H1 (cell line): ENCODE measurements around the gene TMEM182. TPM values are rescaled to one million over a fixed set of nuclear protein-coding genes. Genes with fewer than 3 reads are reported as not detected.

Experiments used
- CTCF ChIA-PET: fragments of 300-600 bp; sonication (Branson Sonifier 250); formaldehyde crosslinking; loops from one replicate; lab custom pipeline; 2021; ENCODE audit not compliant: partially characterized antibody; lab: Charles Lee
- POLR2A ChIA-PET: fragments of 300-600 bp; sonication (Branson Sonifier 250); formaldehyde crosslinking; loops from one replicate; lab custom pipeline; 2021; ENCODE audit warnings: inconsistent platforms; ENCODE audit not compliant: partially characterized antibody; lab: Charles Lee
- DNase-seq, 2 experiments: peaks; one replicate each; pipeline versions ENCODE4 v3.0.0 to v3.0.0-alpha.2; 2010 to 2022; ENCODE audit warnings: low spot score in 2 of 2, low read depth in 1 of 2, mixed read lengths in 1 of 2
- FAIRE-seq: peaks from 2 replicates; lab custom pipeline; 2011; peaks lifted over from hg19 to GRCh38; lab: Jason Lieb, UNC
- H2AFZ ChIP-seq: 2 replicates; pipeline ENCODE4 v1.8.1; 2012; ENCODE audit warnings: low read length, inconsistent platforms
- H2AK5ac ChIP-seq: 2 replicates; pipeline ENCODE4 v1.6.1; 2013; ENCODE audit warnings: low read depth, low read length
- H2BK120ac ChIP-seq: replicated peaks from 2 replicates; pipeline ENCODE3; 2013; ENCODE audit warnings: low read depth, low read length, inconsistent platforms
- H2BK12ac ChIP-seq: 2 replicates; pipeline ENCODE4 v1.6.1; 2013; ENCODE audit warnings: low read depth, low read length
- H2BK15ac ChIP-seq: 2 replicates; pipeline ENCODE4 v1.6.1; 2013; ENCODE audit warnings: low read length
- H2BK20ac ChIP-seq: 2 replicates; pipeline ENCODE4 v1.6.1; 2013; ENCODE audit warnings: low read length
- H2BK5ac ChIP-seq: 2 replicates; pipeline ENCODE4 v1.6.1; 2013; ENCODE audit warnings: low read depth, low read length
- H3K14ac ChIP-seq: 2 replicates; pipeline ENCODE4 v1.6.1; 2013; ENCODE audit warnings: inconsistent platforms; ENCODE audit not compliant: insufficient read length
- H3K18ac ChIP-seq: 2 replicates; pipeline ENCODE4 v1.6.1; 2013; ENCODE audit warnings: low read length; ENCODE audit errors: extremely low read depth
- H3K23ac ChIP-seq: 2 replicates; pipeline ENCODE4 v1.6.1; 2013; ENCODE audit warnings: inconsistent platforms; ENCODE audit not compliant: insufficient read length
- H3K23me2 ChIP-seq: 2 replicates; pipeline ENCODE4 v1.6.1; 2013; ENCODE audit warnings: low read depth, low read length
- H3K27ac ChIP-seq: 2 replicates; pipeline ENCODE4 v1.6.1; 2011; ENCODE audit warnings: low read depth, low read length, inconsistent platforms
- H3K27me3 ChIP-seq, 4 experiments: replicated peaks in 1 of 4; 1 replicate in 1 of 4; 2 replicates in 3 of 4; pipeline versions ENCODE4 v1.6.1 to v1.8.1; 2011 to 2013; ENCODE audit warnings: low read length in 3 of 4, mild to moderate bottlenecking in 3 of 4, inconsistent platforms in 2 of 4, mixed read lengths in 2 of 4, moderate library complexity in 1 of 4; ENCODE audit not compliant: control insufficient read depth in 3 of 4, insufficient read depth in 3 of 4; ENCODE audit errors: extremely low read depth in 1 of 4
- H3K36me3 ChIP-seq, 4 experiments: 2 replicates each; pipeline versions ENCODE4 v1.6.1 to v1.8.1; 2011 to 2013; ENCODE audit warnings: mild to moderate bottlenecking in 4 of 4, low read length in 3 of 4, moderate library complexity in 2 of 4, control low read depth in 1 of 4, inconsistent platforms in 1 of 4; ENCODE audit not compliant: insufficient read depth in 4 of 4, control insufficient read depth in 2 of 4
- H3K4ac ChIP-seq: replicated peaks from 2 replicates; pipeline ENCODE3; 2013; ENCODE audit warnings: low read length, low read depth, mixed read lengths, inconsistent platforms; ENCODE audit not compliant: insufficient read length
- H3K4me1 ChIP-seq, 4 experiments: replicated peaks in 1 of 4; 1 replicate in 1 of 4; 2 replicates in 3 of 4; pipeline versions ENCODE4 v1.6.1 to v1.8.1; 2011 to 2013; ENCODE audit warnings: low read length in 3 of 4, inconsistent platforms in 2 of 4, mixed read lengths in 1 of 4; ENCODE audit not compliant: insufficient read depth in 4 of 4, control insufficient read depth in 3 of 4
- H3K4me2 ChIP-seq, 2 experiments: 2 replicates each; pipeline versions ENCODE4 v1.6.1 to v1.8.1; 2011 to 2013; ENCODE audit warnings: low read depth in 2 of 2, low read length in 2 of 2, control low read depth in 1 of 2, inconsistent platforms in 1 of 2, mild to moderate bottlenecking in 1 of 2; ENCODE audit not compliant: insufficient read depth in 1 of 2
- H3K4me3 ChIP-seq, 4 experiments: fragments of 200-600, 300-600 bp in 1 of 4; sonication (generic), shearing (Covaris generic), sonication (Bioruptor Twin) in 1 of 4; 2 replicates each; pipeline versions ENCODE4 v1.5.1 to v1.8.1; 2011 to 2016; ENCODE audit warnings: low read length in 4 of 4, low read depth in 3 of 4, control low read depth in 2 of 4, inconsistent platforms in 2 of 4, mild to moderate bottlenecking in 2 of 4, mixed read lengths in 1 of 4, moderate library complexity in 1 of 4; ENCODE audit not compliant: insufficient read depth in 2 of 4; ENCODE audit errors: extremely low read depth in 1 of 4
- H3K56ac ChIP-seq: replicated peaks from 2 replicates; pipeline ENCODE3; 2013; ENCODE audit warnings: low read depth, mild to moderate bottlenecking, mixed read lengths, low read length, inconsistent platforms; ENCODE audit not compliant: insufficient read length
- H3K79me1 ChIP-seq: 2 replicates; pipeline ENCODE4 v1.6.1; 2013; ENCODE audit warnings: low read depth, low read length, control low read depth
- H3K79me2 ChIP-seq, 2 experiments: 2 replicates each; pipeline versions ENCODE4 v1.6.1 to v1.8.1; 2012 to 2013; ENCODE audit warnings: low read length in 2 of 2, mild to moderate bottlenecking in 2 of 2, inconsistent platforms in 1 of 2; ENCODE audit not compliant: insufficient read depth in 2 of 2, control insufficient read depth in 1 of 2
- H3K9ac ChIP-seq, 4 experiments: replicated peaks in 1 of 4; 1 replicate in 1 of 4; 2 replicates in 3 of 4; pipeline versions ENCODE4 v1.6.1 to v1.8.1; 2011 to 2013; ENCODE audit warnings: low read depth in 3 of 4, low read length in 3 of 4, control low read depth in 2 of 4, mild to moderate bottlenecking in 2 of 4, moderate library complexity in 2 of 4, inconsistent platforms in 1 of 4; ENCODE audit errors: extremely low read depth in 1 of 4
- H3K9me3 ChIP-seq, 2 experiments: 2 replicates each; pipeline versions ENCODE4 v1.6.1 to v1.8.1; 2012 to 2013; ENCODE audit warnings: mild to moderate bottlenecking in 2 of 2, moderate library complexity in 2 of 2, control low read depth in 1 of 2, inconsistent platforms in 1 of 2, low read depth in 1 of 2, low read length in 1 of 2, mixed read lengths in 1 of 2; ENCODE audit not compliant: insufficient read depth in 2 of 2
- H4K20me1 ChIP-seq, 2 experiments: replicated peaks in 1 of 2; 2 replicates each; pipeline versions ENCODE3 to v1.8.1; 2011 to 2013; ENCODE audit warnings: inconsistent platforms in 2 of 2, low read length in 2 of 2, mild to moderate bottlenecking in 1 of 2; ENCODE audit not compliant: insufficient read depth in 2 of 2, control insufficient read depth in 1 of 2
- H4K5ac ChIP-seq: 2 replicates; pipeline ENCODE4 v1.6.1; 2013; ENCODE audit warnings: low read length, low read depth, mixed read lengths, inconsistent platforms; ENCODE audit not compliant: insufficient read length
- H4K8ac ChIP-seq: 2 replicates; pipeline ENCODE4 v1.8.0; 2013; ENCODE audit warnings: mild to moderate bottlenecking, moderate library complexity, low read length, inconsistent platforms; ENCODE audit not compliant: insufficient read depth; ENCODE audit errors: extremely low read depth
- H4K91ac ChIP-seq: replicated peaks from 2 replicates; pipeline ENCODE3; 2013; ENCODE audit warnings: low read length, mixed read lengths, inconsistent platforms; ENCODE audit not compliant: insufficient read length
- BACH1 ChIP-seq: IDR thresholded peaks from 2 replicates; pipeline ENCODE4 v1.6.1; 2012; ENCODE audit warnings: low read length, improper control_type of control experiment
- CEBPB ChIP-seq: IDR thresholded peaks from 2 replicates; pipeline ENCODE4 v1.6.1; 2012; ENCODE audit warnings: low read depth, low read length
- JUN ChIP-seq: IDR thresholded peaks from 2 replicates; pipeline ENCODE4 v1.6.1; 2011; ENCODE audit warnings: low read depth, mild to moderate bottlenecking, improper control_type of control experiment, low read length
- NRF1 ChIP-seq: IDR thresholded peaks from 2 replicates; pipeline ENCODE4 v1.6.1; 2011; ENCODE audit warnings: mild to moderate bottlenecking, low read depth, low read length, improper control_type of control experiment
- SAP30 ChIP-seq: fragments of 300-600 bp; sonication (generic); IDR thresholded peaks from 2 replicates; pipeline ENCODE4 v1.7.1; 2012; ENCODE audit warnings: low read length, moderate library complexity, mild to moderate bottlenecking, inconsistent platforms; ENCODE audit not compliant: insufficient read depth, insufficient replicate concordance
- SRF ChIP-seq: IDR thresholded peaks from 2 replicates; pipeline ENCODE4 v1.6.1; 2011; ENCODE audit warnings: mild to moderate bottlenecking, low read depth, low read length, moderate library complexity
- TAF1 ChIP-seq: IDR thresholded peaks from 2 replicates; pipeline ENCODE4 v1.6.1; 2011; ENCODE audit warnings: mild to moderate bottlenecking, low read depth, low read length
- YY1 ChIP-seq: IDR thresholded peaks from 2 replicates; pipeline ENCODE4 v1.6.1; 2011; ENCODE audit warnings: low read depth, mild to moderate bottlenecking, low read length
- WGBS, 2 experiments: shearing (Covaris generic) in 1 of 2; methylation state at CpG; one replicate each; pipeline versions ENCODE4 v1.1.6 to v1.1.7; 2013 to 2015; ENCODE audit warnings: low lambda C conversion rate in 2 of 2, mixed read lengths in 2 of 2, inconsistent platforms in 1 of 2, low coverage in 1 of 2, missing lambda C conversion rate in 1 of 2; ENCODE audit not compliant: insufficient replicate concordance in 2 of 2, insufficient coverage in 1 of 2, insufficient read length in 1 of 2; ENCODE audit errors: extremely low coverage in 1 of 2, missing lambda C conversion rate in 1 of 2; 5-methylcytosine and 5-hydroxymethylcytosine counted together
- long read RNA-seq, 2 experiments: library from RNA in 1 of 2; library from capped mRNA in 1 of 2; stranded (forward); transcript quantifications; one replicate each; pipeline ENCODE4 v2.0.0, GENCODE V29; 2021; ENCODE audit warnings: inconsistent platforms in 1 of 2
- polyA minus RNA-seq, 3 experiments: library from RNA; depleted of rRNA, polyadenylated mRNA; stranded (reverse); fragments of >200 nt; gene quantifications; 1 replicate in 2 of 3; 2 replicates in 1 of 3; pipeline ENCODE4 v1.2.3, GENCODE V29; 2011
- polyA plus RNA-seq, 7 experiments: library from polyadenylated mRNA; depleted of rRNA in 3 of 7; stranded (reverse) in 5 of 7; unstranded in 2 of 7; fragments of >200 nt in 5 of 7; fragments of 200-250 nt in 2 of 7; gene quantifications; 1 replicate in 5 of 7; 2 replicates in 1 of 7; 4 replicates in 1 of 7; pipeline versions ENCODE4 v1.2.1 to v1.2.3, GENCODE V29; 2011 to 2013; ENCODE audit warnings: missing spikeins in 2 of 7, mixed read lengths in 2 of 7
- total RNA-seq: library from RNA; stranded (reverse); fragmentation: NEBNext Ultra II Directional; extraction: Animal tissue kit (Norgen Biotek cat#: 25700); gene quantifications from 2 replicates; pipeline ENCODE4 v1.2.1, GENCODE V29; 2021
- TF ChIP-seq, protein P1 (sequence below): IDR thresholded peaks from 2 replicates; pipeline ENCODE4 v1.6.1; 2012; ENCODE audit warnings: inconsistent platforms

The TMEM182 gene, protein sequence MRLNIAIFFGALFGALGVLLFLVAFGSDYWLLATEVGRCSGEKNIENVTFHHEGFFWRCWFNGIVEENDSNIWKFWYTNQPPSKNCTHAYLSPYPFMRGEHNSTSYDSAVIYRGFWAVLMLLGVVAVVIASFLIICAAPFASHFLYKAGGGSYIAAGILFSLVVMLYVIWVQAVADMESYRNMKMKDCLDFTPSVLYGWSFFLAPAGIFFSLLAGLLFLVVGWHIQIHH
- total RNA-seq (3.1 and 4.3 TPM in 2 replicates), polyA plus RNA-seq (2011; rRNA removed) (1.8 and 3.1 TPM in 2 replicates), polyA minus RNA-seq (2011; rRNA and poly(A)+ RNA removed) (3.7 and 6.0 TPM in 2 replicates)
- polyA plus RNA-seq (2011; cell fraction: cytosol; rRNA removed), result 2.0 TPM
- polyA plus RNA-seq (2011; cell fraction: nucleus; rRNA removed), result 2.5 TPM
- 3.8 to 5.6 TPM (median 4.5 TPM) in 4 replicates for polyA plus RNA-seq (2012, experiment 1 of 2)
- 0.67 TPM for polyA plus RNA-seq (2012, experiment 2 of 2)
- polyA plus RNA-seq (2013, experiment 1 of 2), result 2.8 TPM
- polyA plus RNA-seq (2013, experiment 2 of 2), result 2.7 TPM
- 2.7 TPM for polyA minus RNA-seq (2011; cell fraction: cytosol; rRNA and poly(A)+ RNA removed)
- 16.3 TPM for polyA minus RNA-seq (2011; cell fraction: nucleus; rRNA and poly(A)+ RNA removed)
- long read RNA-seq, experiment 1, partial matches to known transcripts, result 1 of 10 reads
- long read RNA-seq, experiment 1, other reads (novel, unspliced or antisense), result 7 of 10 reads
- long read RNA-seq, experiment 2, partial matches to known transcripts, result 1 of 9 reads
- long read RNA-seq, experiment 2, other reads (novel, unspliced or antisense), result 4 of 9 reads

DNA sequence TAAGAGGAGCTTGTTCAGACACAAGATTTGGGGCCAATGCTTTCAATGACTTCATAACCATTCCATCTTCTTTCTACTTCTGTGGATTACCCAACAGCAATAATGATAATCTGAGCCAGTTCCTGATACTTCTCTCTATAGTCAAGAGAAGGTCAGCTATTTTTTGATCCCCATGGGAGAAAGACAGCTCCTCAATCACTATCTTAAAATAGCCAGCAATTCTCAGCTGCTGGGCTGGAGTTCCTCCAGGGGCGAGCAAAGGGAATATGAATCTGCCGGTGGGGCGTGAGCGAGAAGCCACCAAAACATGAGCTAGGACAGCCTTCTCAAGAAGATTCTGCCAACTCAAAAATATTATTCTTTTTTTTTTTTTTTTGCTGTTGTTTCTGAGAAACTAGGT, at the start of gene TMEM182:
Gene TMEM182 (plus strand): TSS at position 269 of the 400 bp plus-strand sequence. CDS start 187 bp downstream, outside the sequence.
- Histone ChIP-seq H3K36me3 (no peaks in the 10 kb centered on the region), H3K9ac (no peak within 1 kb of the TSS), H2BK5ac (no peak within 1 kb of the TSS), H4K8ac (no peak within 1 kb of the TSS), H3K4me2 (no peak within 1 kb of the TSS), H3K14ac (no peak within 1 kb of the TSS), H3K27me3 (no peaks in the 10 kb centered on the region), H4K20me1 (no peaks in the 10 kb centered on the region), H2BK20ac (no peak within 1 kb of the TSS), H3K18ac (no peak within 1 kb of the TSS), H3K79me2 (no peaks in the 10 kb centered on the region), H3K4me1 (no peaks in the 10 kb centered on the region), H2AK5ac (no peak within 1 kb of the TSS), H2BK120ac (no peak within 1 kb of the TSS), H3K4ac (no peak within 1 kb of the TSS), H2BK12ac (no peak within 1 kb of the TSS), H3K9me3 (no peaks in the 10 kb centered on the region), H3K79me1 (no peaks in the 10 kb centered on the region), H3K23me2 (no peaks in the 10 kb centered on the region), H3K27ac (no peak within 1 kb of the TSS), H3K23ac (no peak within 1 kb of the TSS), H2BK15ac (no peak within 1 kb of the TSS), H2AFZ (no peak within 1 kb of the TSS), H4K5ac (no peak within 1 kb of the TSS), H3K4me3 (no peak within 1 kb of the TSS), H3K56ac (no peak within 1 kb of the TSS), H4K91ac (no peak within 1 kb of the TSS)
- 96% methylated on average over 4 of the region's 4 CpGs; no CpG with 5 or more reads in 1 of the 2 experiments for WGBS, 2 experiments
- TF ChIP-seq YY1 (no peak), SAP30 (no peak), JUN (no peak), TAF1 (no peak), NRF1 (no peak), CEBPB (no peak), BACH1 (no peak), SRF (no peak)
- TF ChIP-seq, protein P1, sequence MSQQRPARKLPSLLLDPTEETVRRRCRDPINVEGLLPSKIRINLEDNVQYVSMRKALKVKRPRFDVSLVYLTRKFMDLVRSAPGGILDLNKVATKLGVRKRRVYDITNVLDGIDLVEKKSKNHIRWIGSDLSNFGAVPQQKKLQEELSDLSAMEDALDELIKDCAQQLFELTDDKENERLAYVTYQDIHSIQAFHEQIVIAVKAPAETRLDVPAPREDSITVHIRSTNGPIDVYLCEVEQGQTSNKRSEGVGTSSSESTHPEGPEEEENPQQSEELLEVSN, result no peak
- CTCF ChIA-PET, result interaction anchor here (1.2 to 8.5 kb wide), 3 partner anchors 9 to 44 kb away, joined by 3 to 57 read pairs (median 6); no protein-coding TSS in a partner anchor
- POLR2A ChIA-PET, result interaction anchor here (1.2 kb wide), 1 partner anchor 27 kb away, joined by 3 read pairs; no protein-coding TSS in a partner anchor
- DNase-seq (no peak), FAIRE-seq (no peak)
